Measurements from ENCODE around the gene EFEMP2. TPM values are rescaled to one million over a fixed set of nuclear protein-coding genes. Genes with fewer than 3 reads are reported as not detected.

Gene EFEMP2
- total and polyA plus RNA-seq, 2 donors (not counting 3 experiments of a cell fraction or from before 2014, with no cell fraction given) = 81.7 to 207 TPM

GRCh38 chr11:65870307-65870658 lies 2.3 kb downstream of the EFEMP2 start:
- intact Hi-C loops (cut with micrococcal nuclease) = no loop called here
- H3K9ac ChIP-seq (replicated peaks; ENCODE audit: extremely low read depth, insufficient read depth, low read length) = no peak overlapping the region
- peaks cover 17% of the 10 kb centered on the region for H3K4me1 ChIP-seq (ENCODE audit: control insufficient read depth, extremely low read depth, insufficient read depth, low read length)
- FAIRE-seq = no peak
- ChIA-PET POLR2A (interaction anchor here (0.9 to 1.5 kb wide), 2 partner anchors 9 to 14 kb away, joined by 3 to 4 read pairs; no protein-coding TSS in a partner anchor), CTCF (interaction anchor here (2.2 to 7.1 kb wide), 3 partner anchors 10 to 18 kb away, joined by 14 to 73 read pairs (median 16); partner anchors contain the start of genes CFL1, FIBP and MUS81)
- H4K20me1 ChIP-seq (replicated peaks; ENCODE audit: control insufficient read depth, extremely low read depth, insufficient read depth, low read length) = no peaks in the 10 kb centered on the region
- dilution Hi-C loops (cut with MboI; ENCODE audit: extremely low pct_ligation_motif_present, low sequenced_read_pairs) = no loop called here
- no peak overlapping the region for H3K4me3 ChIP-seq (replicated peaks in 1 of 3; ENCODE audit: insufficient read depth in 1 of 3, low read depth in 1 of 3, low read length in 3 of 3)
- H3K9me3 ChIP-seq (replicated peaks; ENCODE audit: control insufficient read depth, insufficient read depth, low read length) = no peaks in the 10 kb centered on the region
- no peak for DNase-seq (ENCODE audit: low read depth, low spot score)
- no peaks in the 10 kb centered on the region for H3K27me3 ChIP-seq (ENCODE audit: control insufficient read depth in 2 of 2, insufficient read depth in 2 of 2, low read length in 2 of 2)
- no TSS peak for BruUV-seq (replicated peaks)
- no peak overlapping the region for H3K4me2 ChIP-seq (ENCODE audit: insufficient read depth, low read length)
- no peak for TF ChIP-seq JUN (IDR thresholded peaks at IDR 0.05; ENCODE audit: borderline replicate concordance, insufficient read depth, insufficient read length, low read depth)
- TF ChIP-seq MYC (IDR thresholded peaks at IDR 0.05; ENCODE audit: low read depth, low read length) = no peak
- TF ChIP-seq CTCF (IDR thresholded peaks at IDR 0.05; ENCODE audit: extremely low read depth in 1 of 2, insufficient read depth in 1 of 2, low read depth in 1 of 2, low read length in 2 of 2) = no peak
- no peak for TF ChIP-seq FOS (IDR thresholded peaks at IDR 0.05; ENCODE audit: borderline replicate concordance, insufficient read depth, low read length)
- H3K27ac ChIP-seq (ENCODE audit: insufficient read depth, low read depth, low read length) = no peak overlapping the region
- peaks cover 1 to 28% of the 10 kb centered on the region in 2 experiments for H3K36me3 ChIP-seq (ENCODE audit: control insufficient read depth in 2 of 2, extremely low read depth in 1 of 2, insufficient read depth in 2 of 2, low read length in 2 of 2)
- no peaks in the 10 kb centered on the region for H3K9me1 ChIP-seq (replicated peaks; ENCODE audit: control insufficient read depth, extremely low read depth, insufficient read depth, low read length)
- no peak overlapping the region for H2AFZ ChIP-seq (ENCODE audit: low read depth, low read length)
- H3K79me2 ChIP-seq (ENCODE audit: control insufficient read depth, insufficient read depth, low read length) = peaks cover 2% of the 10 kb centered on the region

- H3K27me3 ChIP-seq (ENCODE audit: control insufficient read depth in 2 of 2, insufficient read depth in 2 of 2, low read length in 2 of 2) = no peaks in the 10 kb centered on the region
- no peaks in the 10 kb centered on the region for H3K9me1 ChIP-seq (replicated peaks; ENCODE audit: control insufficient read depth, extremely low read depth, insufficient read depth, low read length)
- H3K4me3 ChIP-seq (replicated peaks in 1 of 3; ENCODE audit: insufficient read depth in 1 of 3, low read depth in 1 of 3, low read length in 3 of 3) = no peak overlapping the region
- FAIRE-seq = no peak
- H3K9ac ChIP-seq (replicated peaks; ENCODE audit: extremely low read depth, insufficient read depth, low read length) = no peak overlapping the region
- peaks cover 17% of the 10 kb centered on the region for H3K4me1 ChIP-seq (ENCODE audit: control insufficient read depth, extremely low read depth, insufficient read depth, low read length)
- H3K36me3 ChIP-seq (ENCODE audit: control insufficient read depth in 2 of 2, extremely low read depth in 1 of 2, insufficient read depth in 2 of 2, low read length in 2 of 2) = peaks cover 6 to 34% of the 10 kb centered on the region in 2 experiments
- dilution Hi-C loops (cut with MboI; ENCODE audit: extremely low pct_ligation_motif_present, low sequenced_read_pairs) = no loop called here
- H3K9me3 ChIP-seq (replicated peaks; ENCODE audit: control insufficient read depth, insufficient read depth, low read length) = no peaks in the 10 kb centered on the region
- no peak overlapping the region for H3K4me2 ChIP-seq (ENCODE audit: insufficient read depth, low read length)
- H3K79me2 ChIP-seq (ENCODE audit: control insufficient read depth, insufficient read depth, low read length) = peaks cover 2% of the 10 kb centered on the region
- no TSS peak for BruUV-seq (replicated peaks)
- CTCF ChIA-PET = interaction anchor here (1.1 to 7.1 kb wide), 3 partner anchors 10 to 18 kb away, joined by 3 to 73 read pairs (median 16); partner anchors contain the start of genes CFL1, FIBP and MUS81
- H3K27ac ChIP-seq (ENCODE audit: insufficient read depth, low read depth, low read length) = no peak overlapping the region
- no peaks in the 10 kb centered on the region for H4K20me1 ChIP-seq (replicated peaks; ENCODE audit: control insufficient read depth, extremely low read depth, insufficient read depth, low read length)
- TF ChIP-seq EZH2 (IDR thresholded peaks at IDR 0.05; ENCODE audit: borderline replicate concordance, low read depth, low read length, severe bottlenecking) (no peak), MYC (IDR thresholded peaks at IDR 0.05; ENCODE audit: low read depth, low read length) (no peak), POLR2A (IDR thresholded peaks at IDR 0.05; ENCODE audit: low read depth, low read length) (no peak)
- no peak for DNase-seq (ENCODE audit: low read depth, low spot score)
- intact Hi-C loops (cut with micrococcal nuclease) = no loop called here
- POLR2A ChIA-PET = interaction anchor here (0.9 to 1.5 kb wide), 3 partner anchors 9 to 21 kb away, joined by 3 to 4 read pairs (median 3); partner anchors contain the start of gene CCDC85B
- H2AFZ ChIP-seq (ENCODE audit: low read depth, low read length) = no peak overlapping the region
Observed at GRCh38 chr11:65869643-65870306, 2.8 kb downstream of the EFEMP2 start.
